Colonic mucosa (tissue), 4 donors: ENCODE results near the gene TRNP1. TPM values are rescaled to one million over a fixed set of nuclear protein-coding genes. Genes with fewer than 3 reads are reported as not detected.

Experiments used
- DNase-seq: peaks from one replicate; pipeline ENCODE4 v3.0.0-alpha.2; 2020
- H3K27ac ChIP-seq: fragments of 200-600 bp; one replicate; pipeline ENCODE4 v1.8.0; 2021
- H3K27me3 ChIP-seq: fragments of 200-600 bp; one replicate; pipeline ENCODE4 v1.8.0; 2021
- H3K36me3 ChIP-seq: fragments of 200-600 bp; one replicate; pipeline ENCODE4 v1.8.0; 2021
- H3K4me1 ChIP-seq: fragments of 200-600 bp; one replicate; pipeline ENCODE4 v1.8.0; 2021; ENCODE audit warnings: mild to moderate bottlenecking
- H3K4me3 ChIP-seq: fragments of 200-600 bp; one replicate; pipeline ENCODE4 v1.8.0; 2021
- H3K9ac ChIP-seq, 2 donors: one replicate each; pipeline ENCODE4 v1.7.0; 2013; ENCODE audit warnings: control low read depth in 2 of 2, low read depth in 2 of 2, low read length in 2 of 2
- H3K9me3 ChIP-seq: fragments of 200-600 bp; one replicate; pipeline ENCODE4 v1.8.0; 2021
- intact Hi-C: fragments of 100-400 bp; cut with DNase I; formaldehyde crosslinking; loops from one replicate; pipeline ENCODE4 v1.14.1; 2022
- total RNA-seq, 2 donors: library from RNA; stranded (reverse); fragmentation: NEBNext Ultra II Directional in 1 of 2; extraction: Animal tissue kit (Norgen Biotek cat#: 25700) in 1 of 2; gene quantifications; one replicate each; pipeline ENCODE4 v1.2.1, GENCODE V29; 2021
- TF ChIP-seq, protein P1 (sequence below): fragments of 200-600 bp; IDR thresholded peaks from one replicate; pipeline ENCODE4 v1.8.0; 2022; ENCODE audit warnings: antibody characterized with exemption, mild to moderate bottlenecking
- donor health status: healthy.
- donor health status: DM: no; HTN: no; CAD: no.
- donor health status: DM: no; HTN: no; CAD: no.

Gene TRNP1
- total RNA-seq, 2 donors from 2014 or later, result 2.5 to 2.7 TPM

DNA sequence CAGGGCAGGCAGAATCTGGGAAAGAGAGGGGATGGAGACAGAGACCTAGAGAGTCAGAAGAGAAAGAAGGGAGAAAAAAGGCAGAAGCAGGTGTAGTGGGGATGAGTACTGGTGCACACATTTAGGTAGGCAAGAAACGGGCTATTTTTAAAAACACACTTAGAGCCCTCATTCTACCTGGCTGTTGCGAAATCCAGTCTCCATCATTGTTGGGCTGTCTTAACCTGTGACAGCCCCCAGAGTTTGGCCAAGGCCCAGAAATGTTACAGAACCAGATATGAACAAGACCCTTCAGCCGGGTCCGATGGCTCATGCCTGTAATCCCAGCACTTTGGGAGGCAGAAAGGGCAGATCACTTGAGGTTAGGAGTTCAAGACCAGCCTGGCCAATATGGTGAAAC lies 20.7 kb upstream of the TRNP1 start:
- intact Hi-C loops, result no loop called here

GRCh38 chr1:26976621-26977510 lies 16.6 kb upstream of the TRNP1 start:
- Histone ChIP-seq H3K9me3 (no peaks in the 10 kb centered on the region), H3K4me3 (no peak overlapping the region), H3K9ac (no peak overlapping the region), H3K27ac (no peak overlapping the region), H3K27me3 (no peaks in the 10 kb centered on the region), H3K36me3 (no peaks in the 10 kb centered on the region), H3K4me1 (no peaks in the 10 kb centered on the region)
- DNase-seq, result no peak
- intact Hi-C loops, result no loop called here
- TF ChIP-seq, protein P1, sequence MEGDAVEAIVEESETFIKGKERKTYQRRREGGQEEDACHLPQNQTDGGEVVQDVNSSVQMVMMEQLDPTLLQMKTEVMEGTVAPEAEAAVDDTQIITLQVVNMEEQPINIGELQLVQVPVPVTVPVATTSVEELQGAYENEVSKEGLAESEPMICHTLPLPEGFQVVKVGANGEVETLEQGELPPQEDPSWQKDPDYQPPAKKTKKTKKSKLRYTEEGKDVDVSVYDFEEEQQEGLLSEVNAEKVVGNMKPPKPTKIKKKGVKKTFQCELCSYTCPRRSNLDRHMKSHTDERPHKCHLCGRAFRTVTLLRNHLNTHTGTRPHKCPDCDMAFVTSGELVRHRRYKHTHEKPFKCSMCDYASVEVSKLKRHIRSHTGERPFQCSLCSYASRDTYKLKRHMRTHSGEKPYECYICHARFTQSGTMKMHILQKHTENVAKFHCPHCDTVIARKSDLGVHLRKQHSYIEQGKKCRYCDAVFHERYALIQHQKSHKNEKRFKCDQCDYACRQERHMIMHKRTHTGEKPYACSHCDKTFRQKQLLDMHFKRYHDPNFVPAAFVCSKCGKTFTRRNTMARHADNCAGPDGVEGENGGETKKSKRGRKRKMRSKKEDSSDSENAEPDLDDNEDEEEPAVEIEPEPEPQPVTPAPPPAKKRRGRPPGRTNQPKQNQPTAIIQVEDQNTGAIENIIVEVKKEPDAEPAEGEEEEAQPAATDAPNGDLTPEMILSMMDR, result no peak

More for the DNA sequence above, 20.7 kb upstream of the TRNP1 start:
- Histone ChIP-seq H3K9ac (no peak overlapping the region), H3K4me1 (no peaks in the 10 kb centered on the region), H3K4me3 (no peak overlapping the region), H3K36me3 (no peaks in the 10 kb centered on the region), H3K9me3 (no peaks in the 10 kb centered on the region), H3K27ac (no peak overlapping the region), H3K27me3 (no peaks in the 10 kb centered on the region)
- DNase-seq, result no peak
- TF ChIP-seq, protein P1, result no peak

- no peak overlapping the region for H3K4me3 ChIP-seq
- no peaks in the 10 kb centered on the region for H3K4me1 ChIP-seq
- H3K9me3 ChIP-seq, result no peaks in the 10 kb centered on the region
- no peak for DNase-seq
- no peaks in the 10 kb centered on the region for H3K27me3 ChIP-seq
- TF ChIP-seq, protein P1, result no peak
- H3K9ac ChIP-seq, result no peak overlapping the region
- no peak overlapping the region for H3K27ac ChIP-seq
- intact Hi-C loops, result no loop called here
- H3K36me3 ChIP-seq, result no peaks in the 10 kb centered on the region
These were observed 14.6 kb upstream of the TRNP1 start for GRCh38 chr1:26978901-26979300.

DNA sequence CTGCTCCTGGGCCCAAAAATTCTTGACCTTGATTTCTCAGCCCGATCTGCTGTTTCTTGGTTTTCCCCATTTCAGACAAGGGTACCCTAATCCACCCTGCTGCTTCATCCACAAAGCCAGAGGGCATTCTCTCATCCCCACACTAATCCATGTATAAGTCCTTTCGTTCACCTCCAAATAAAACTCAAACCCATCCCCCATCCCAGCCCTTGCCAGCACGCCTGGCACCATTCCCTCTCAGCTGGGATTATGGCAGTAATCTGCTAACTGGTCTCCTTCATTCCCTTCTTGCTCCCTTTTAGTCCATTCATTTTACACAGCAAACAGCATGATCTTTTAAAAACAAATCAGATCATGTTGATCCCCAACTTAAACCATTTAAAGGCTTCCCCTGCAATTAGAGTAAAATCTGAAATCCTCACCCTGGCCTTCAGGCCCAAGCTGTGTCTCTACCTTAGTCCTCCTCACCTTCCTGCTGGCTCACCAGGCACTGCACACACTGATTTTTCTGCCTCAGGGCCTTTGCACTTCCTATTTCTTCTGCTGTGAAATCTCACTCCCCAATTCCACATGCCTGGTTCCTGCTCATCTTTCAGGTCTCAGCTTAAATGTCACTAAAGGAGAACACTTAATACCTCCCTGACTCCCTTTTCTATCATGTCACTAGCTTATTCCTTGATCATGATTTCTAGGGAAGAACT lies 12.2 kb upstream of the TRNP1 start:
- Histone ChIP-seq H3K27me3 (no peaks in the 10 kb centered on the region), H3K27ac (no peak overlapping the region), H3K4me3 (no peak overlapping the region), H3K36me3 (no peaks in the 10 kb centered on the region), H3K4me1 (no peaks in the 10 kb centered on the region), H3K9ac (no peak overlapping the region), H3K9me3 (no peaks in the 10 kb centered on the region)
- intact Hi-C loops, result no loop called here
- DNase-seq, result no peak
- TF ChIP-seq, protein P1, result no peak

- TF ChIP-seq, protein P1, result no peak
These were observed 9.6 kb upstream of the TRNP1 start for GRCh38 chr1:26983863-26984262.

More at GRCh38 chr1:26983863-26984262, 9.6 kb upstream of the TRNP1 start:
- no peak for DNase-seq
- intact Hi-C loops, result no loop called here
- H3K9ac ChIP-seq, result no peak overlapping the region
- H3K36me3 ChIP-seq, result no peaks in the 10 kb centered on the region
- no peaks in the 10 kb centered on the region for H3K4me1 ChIP-seq
- H3K27ac ChIP-seq, result no peak overlapping the region
- H3K9me3 ChIP-seq, result no peaks in the 10 kb centered on the region
- no peaks in the 10 kb centered on the region for H3K27me3 ChIP-seq
- H3K4me3 ChIP-seq, result no peak overlapping the region
